Endothelial cell of umbilical vein (primary cell): ENCODE results near the gene RIMS3. TPM values are rescaled to one million over a fixed set of nuclear protein-coding genes. Genes with fewer than 3 reads are reported as not detected.

Experiments
- BruUV-seq: library from RNA; stranded (reverse); fragments of 400-500 nt; replicated peaks from 2 replicates; lab custom pipeline; 2021; lab: Mats Ljungman, UMichigan
- CTCF ChIA-PET: fragments of 300-600, 350-600 bp; sonication (Branson Sonifier 250); formaldehyde crosslinking; loops from one replicate; lab custom pipeline; 2021; ENCODE audit warnings: antibody characterized with exemption, inconsistent platforms; lab: Charles Lee
- POLR2A ChIA-PET: fragments of 300-600, 350-600 bp; sonication (Branson Sonifier 250); formaldehyde crosslinking; loops from one replicate; lab custom pipeline; 2021; ENCODE audit warnings: antibody characterized with exemption, inconsistent platforms; lab: Charles Lee
- DNase-seq: peaks from one replicate; pipeline ENCODE4 v3.0.0-alpha.2; 2011; ENCODE audit warnings: low read depth, low spot score
- FAIRE-seq: peaks from 2 replicates; lab custom pipeline; 2011; peaks lifted over from hg19 to GRCh38; lab: Jason Lieb, UNC
- H2AFZ ChIP-seq: 2 replicates; pipeline ENCODE4 v1.6.0; 2012; ENCODE audit warnings: low read depth, low read length, control low read depth, inconsistent platforms
- H3K27ac ChIP-seq: 2 replicates; pipeline ENCODE4 v1.5.1; 2011; ENCODE audit warnings: low read depth, mild to moderate bottlenecking, control low read depth, low read length, moderate library complexity; ENCODE audit not compliant: insufficient read depth
- H3K27me3 ChIP-seq, 2 experiments: 2 replicates each; pipeline versions ENCODE4 v1.6.0 to v1.6.1; 2011; ENCODE audit warnings: low read length in 2 of 2, mixed read lengths in 1 of 2; ENCODE audit not compliant: control insufficient read depth in 2 of 2, insufficient read depth in 2 of 2
- H3K36me3 ChIP-seq, 2 experiments: 2 replicates in 1 of 2; 3 replicates in 1 of 2; pipeline ENCODE4 v1.5.1; 2011; ENCODE audit warnings: low read length in 2 of 2, mild to moderate bottlenecking in 1 of 2, moderate library complexity in 1 of 2; ENCODE audit not compliant: control insufficient read depth in 2 of 2, insufficient read depth in 2 of 2; ENCODE audit errors: extremely low read depth in 1 of 2
- H3K4me1 ChIP-seq: 3 replicates; pipeline ENCODE4 v1.5.1; 2011; ENCODE audit warnings: mild to moderate bottlenecking, low read length; ENCODE audit not compliant: control insufficient read depth, insufficient read depth; ENCODE audit errors: extremely low read depth
- H3K4me2 ChIP-seq: 2 replicates; pipeline ENCODE4 v1.6.1; 2011; ENCODE audit warnings: low read length, control low read depth, mixed read lengths; ENCODE audit not compliant: insufficient read depth
- H3K4me3 ChIP-seq, 3 experiments: fragments of 200-600 bp in 1 of 3; sonication (generic), shearing (Covaris generic) in 1 of 3; replicated peaks in 1 of 3; 2 replicates each; pipeline ENCODE4 v1.5.1; 2011 to 2016; ENCODE audit warnings: control low read depth in 3 of 3, low read length in 3 of 3, mild to moderate bottlenecking in 2 of 3, inconsistent platforms in 1 of 3, low read depth in 1 of 3, moderate library complexity in 1 of 3; ENCODE audit not compliant: insufficient read depth in 1 of 3
- H3K79me2 ChIP-seq: 2 replicates; pipeline ENCODE4 v1.6.0; 2012; ENCODE audit warnings: low read length, inconsistent platforms; ENCODE audit not compliant: control insufficient read depth, insufficient read depth
- H3K9ac ChIP-seq: replicated peaks from 2 replicates; pipeline ENCODE3; 2011; ENCODE audit warnings: low read length, control low read depth; ENCODE audit not compliant: insufficient read depth; ENCODE audit errors: extremely low read depth
- H3K9me1 ChIP-seq: replicated peaks from 3 replicates; pipeline ENCODE4 v1.6.0; 2011; ENCODE audit warnings: mild to moderate bottlenecking, low read length; ENCODE audit not compliant: control insufficient read depth, insufficient read depth; ENCODE audit errors: extremely low read depth
- H3K9me3 ChIP-seq: replicated peaks from 2 replicates; pipeline ENCODE4 v1.5.1; 2012; ENCODE audit warnings: low read length, inconsistent platforms; ENCODE audit not compliant: control insufficient read depth, insufficient read depth
- H4K20me1 ChIP-seq: replicated peaks from 2 replicates; pipeline ENCODE3; 2011; ENCODE audit warnings: mild to moderate bottlenecking, low read length; ENCODE audit not compliant: control insufficient read depth, insufficient read depth; ENCODE audit errors: extremely low read depth
- EZH2 ChIP-seq: IDR thresholded peaks from 2 replicates; pipeline ENCODE4 v1.6.1; 2012; ENCODE audit warnings: borderline replicate concordance, low read depth, mild to moderate bottlenecking, moderate library complexity, low read length, inconsistent platforms; ENCODE audit not compliant: severe bottlenecking
- FOS ChIP-seq: IDR thresholded peaks from 2 replicates; pipeline ENCODE4 v1.6.1; 2011; ENCODE audit warnings: mild to moderate bottlenecking, low read length, moderate library complexity, borderline replicate concordance; ENCODE audit not compliant: insufficient read depth
- GATA2 ChIP-seq: IDR thresholded peaks from 2 replicates; pipeline ENCODE4 v1.7.0; 2011; ENCODE audit warnings: low read depth, mild to moderate bottlenecking, moderate library complexity, mixed read lengths, low read length; ENCODE audit not compliant: insufficient read length, insufficient read depth
- JUN ChIP-seq: IDR thresholded peaks from 2 replicates; pipeline ENCODE4 v1.6.1; 2011; ENCODE audit warnings: borderline replicate concordance, low read depth; ENCODE audit not compliant: insufficient read length, insufficient read depth
- MYC ChIP-seq: IDR thresholded peaks from one replicate; pipeline ENCODE4 v1.6.1; 2011; ENCODE audit warnings: mild to moderate bottlenecking, low read depth, low read length
- POLR2A ChIP-seq: IDR thresholded peaks from 2 replicates; pipeline ENCODE4 v1.6.1; 2012; ENCODE audit warnings: low read depth, mild to moderate bottlenecking, control low read depth, low read length
- POLR2AphosphoS5 ChIP-seq: IDR thresholded peaks from 2 replicates; pipeline ENCODE4 v1.6.1; 2012; ENCODE audit warnings: low read depth, mild to moderate bottlenecking, control low read depth, low read length, moderate library complexity; ENCODE audit not compliant: insufficient read depth
- dilution Hi-C: fragments of 300-500 bp; cut with MboI; formaldehyde crosslinking; loops from one replicate; pipeline ENCODE4 v1.15.0; 2019; ENCODE audit warnings: low sequenced_read_pairs; ENCODE audit not compliant: extremely low pct_ligation_motif_present
- intact Hi-C: fragments of 100-400 bp; cut with micrococcal nuclease; formaldehyde crosslinking; loops from one replicate; pipeline ENCODE4 v1.10.0; 2022
- polyA plus RNA-seq, 4 experiments: library from polyadenylated mRNA; depleted of rRNA in 3 of 4; stranded (reverse) in 3 of 4; unstranded in 1 of 4; fragments of >200 nt; gene quantifications; 2 replicates each; pipeline versions ENCODE4 v1.2.1 to v1.2.3, GENCODE V29; 2011 to 2012; ENCODE audit warnings: missing spikeins in 1 of 4
- total RNA-seq: library from RNA; stranded (reverse); gene quantifications from 2 replicates; pipeline ENCODE4 v1.2.3, GENCODE V29; 2021
- TF ChIP-seq, protein P1 (sequence below), 2 donors: IDR thresholded peaks; 1 replicate in 1 of 2; 2 replicates in 1 of 2; pipeline ENCODE4 v1.5.1; 2011; ENCODE audit warnings: low read length in 2 of 2, mild to moderate bottlenecking in 2 of 2, moderate library complexity in 2 of 2, control low read depth in 1 of 2, inconsistent platforms in 1 of 2, low read depth in 1 of 2; ENCODE audit not compliant: insufficient read depth in 1 of 2; ENCODE audit errors: extremely low read depth in 1 of 2
- TF ChIP-seq, protein P2 (sequence below): IDR thresholded peaks from 2 replicates; pipeline ENCODE4 v1.6.1; 2011; ENCODE audit not compliant: insufficient read depth, insufficient read length

The RIMS3 gene
- total and polyA plus RNA-seq, 2 donors (not counting 3 experiments of a cell fraction or from before 2014, with no cell fraction given): 0.14 to 0.15 TPM

DNA sequence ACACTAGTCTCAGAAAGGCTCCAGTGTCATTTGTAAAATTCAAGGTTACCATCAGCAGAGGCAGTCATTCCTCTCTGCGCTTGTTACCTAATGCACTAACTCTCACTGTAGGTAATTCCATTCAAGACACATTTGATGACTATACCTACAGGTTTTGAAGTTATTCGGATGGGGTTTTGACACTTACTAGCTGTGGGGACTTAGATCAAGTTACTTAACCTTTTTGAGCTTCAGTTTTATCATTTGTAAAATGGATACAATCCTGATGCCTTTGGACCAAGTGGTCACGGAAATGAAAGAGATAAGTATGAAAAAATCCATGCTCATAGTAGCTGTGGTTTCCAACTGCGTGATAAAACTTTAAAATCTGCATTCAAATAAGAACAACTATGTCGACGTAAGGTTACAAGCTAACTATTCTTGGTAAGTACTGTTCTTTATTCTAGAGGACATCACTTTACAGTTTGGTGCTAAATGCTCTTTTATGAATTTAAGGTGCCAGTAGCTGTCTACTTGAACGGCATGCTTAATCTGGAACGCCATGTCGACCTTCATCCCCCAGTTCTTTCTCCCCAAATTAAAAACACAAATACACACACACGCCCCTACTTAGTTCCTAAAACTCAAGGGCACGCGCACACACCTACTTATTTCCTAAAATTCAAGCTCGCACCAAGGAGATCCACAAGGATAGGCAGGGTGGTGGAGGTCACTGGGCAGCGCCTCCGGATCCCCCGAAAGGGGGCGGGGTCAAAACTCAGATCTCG lies 25.5 kb upstream of the RIMS3 start:
- H3K9ac ChIP-seq: peak overlapping the region; percentile 96
- no peaks in the 10 kb centered on the region for H3K36me3 ChIP-seq
- H3K4me2 ChIP-seq: peak overlapping the region; percentile 84
- BruUV-seq: TSS peak; percentile 57
- peaks cover 38% of the 10 kb centered on the region for H3K79me2 ChIP-seq
- H2AFZ ChIP-seq: peak overlapping the region; percentile 42
- no peaks in the 10 kb centered on the region for H3K9me1 ChIP-seq
- peaks cover 19% of the 10 kb centered on the region for H3K4me1 ChIP-seq
- ChIA-PET CTCF (interaction anchor here (0.7 to 2.7 kb wide), 18 partner anchors 10 to 262 kb away, joined by 3 to 18 read pairs (median 4); partner anchors contain the start of genes RIMS3 and ZNF684), POLR2A (interaction anchor here (0.6 to 2.0 kb wide), 11 partner anchors 9 to 160 kb away, joined by 3 to 14 read pairs (median 4); partner anchors contain the start of gene ZNF684)
- DNase-seq (no peak), FAIRE-seq (no peak)
- peak overlapping the region; percentile 37 to 95 (median 78) for H3K4me3 ChIP-seq
- intact Hi-C loops (loop anchor here (5.0 kb wide), 2 partner anchors 81 to 156 kb away; no protein-coding TSS in a partner anchor), dilution Hi-C loops (no loop called here)
- H4K20me1 ChIP-seq: no peaks in the 10 kb centered on the region
- no peaks in the 10 kb centered on the region for H3K9me3 ChIP-seq
- H3K27ac ChIP-seq: no peak overlapping the region
- no peaks in the 10 kb centered on the region for H3K27me3 ChIP-seq
- no peak for TF ChIP-seq GATA2

DNA sequence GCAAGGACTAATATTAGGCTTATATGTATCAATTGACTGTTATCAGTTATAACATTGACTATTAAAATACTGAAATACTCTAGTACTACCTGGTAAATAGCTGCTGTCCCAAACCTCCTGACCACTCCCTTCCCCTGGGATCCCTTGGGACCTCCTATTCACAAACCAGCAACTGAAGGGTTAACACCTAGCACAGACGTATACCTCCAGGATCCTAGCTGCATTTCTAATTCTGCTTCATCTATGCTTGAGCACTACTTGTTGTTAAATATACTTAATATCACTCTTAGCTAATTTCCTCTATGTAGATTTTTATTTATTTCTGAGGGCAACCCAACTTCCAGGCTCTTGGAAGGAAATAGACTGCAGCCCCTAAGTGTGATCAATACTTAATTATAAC lies 24.3 kb upstream of the RIMS3 start:
- Histone ChIP-seq H3K4me2 (no peak overlapping the region), H3K27me3 (no peaks in the 10 kb centered on the region), H3K36me3 (no peaks in the 10 kb centered on the region), H3K9ac (no peak overlapping the region), H3K79me2 (peaks cover 33% of the 10 kb centered on the region), H2AFZ (no peak overlapping the region), H3K9me3 (no peaks in the 10 kb centered on the region), H3K9me1 (no peaks in the 10 kb centered on the region), H3K4me1 (peaks cover 19% of the 10 kb centered on the region), H3K27ac (no peak overlapping the region), H4K20me1 (no peaks in the 10 kb centered on the region), H3K4me3 (no peak overlapping the region)
- DNase-seq (no peak), FAIRE-seq (no peak)
- CTCF ChIA-PET: interaction anchor here (1.1 to 1.3 kb wide), 2 partner anchors 12 to 20 kb away, joined by 3 to 5 read pairs; no protein-coding TSS in a partner anchor
- dilution Hi-C loops (no loop called here), intact Hi-C loops (loop anchor here (5.0 kb wide), 2 partner anchors 83 to 158 kb away; no protein-coding TSS in a partner anchor)
- TF ChIP-seq, protein P1, sequence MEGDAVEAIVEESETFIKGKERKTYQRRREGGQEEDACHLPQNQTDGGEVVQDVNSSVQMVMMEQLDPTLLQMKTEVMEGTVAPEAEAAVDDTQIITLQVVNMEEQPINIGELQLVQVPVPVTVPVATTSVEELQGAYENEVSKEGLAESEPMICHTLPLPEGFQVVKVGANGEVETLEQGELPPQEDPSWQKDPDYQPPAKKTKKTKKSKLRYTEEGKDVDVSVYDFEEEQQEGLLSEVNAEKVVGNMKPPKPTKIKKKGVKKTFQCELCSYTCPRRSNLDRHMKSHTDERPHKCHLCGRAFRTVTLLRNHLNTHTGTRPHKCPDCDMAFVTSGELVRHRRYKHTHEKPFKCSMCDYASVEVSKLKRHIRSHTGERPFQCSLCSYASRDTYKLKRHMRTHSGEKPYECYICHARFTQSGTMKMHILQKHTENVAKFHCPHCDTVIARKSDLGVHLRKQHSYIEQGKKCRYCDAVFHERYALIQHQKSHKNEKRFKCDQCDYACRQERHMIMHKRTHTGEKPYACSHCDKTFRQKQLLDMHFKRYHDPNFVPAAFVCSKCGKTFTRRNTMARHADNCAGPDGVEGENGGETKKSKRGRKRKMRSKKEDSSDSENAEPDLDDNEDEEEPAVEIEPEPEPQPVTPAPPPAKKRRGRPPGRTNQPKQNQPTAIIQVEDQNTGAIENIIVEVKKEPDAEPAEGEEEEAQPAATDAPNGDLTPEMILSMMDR (IDR thresholded peaks at IDR 0.05; ENCODE audit: extremely low read depth in 1 of 2, insufficient read depth in 1 of 2, low read depth in 1 of 2, low read length in 2 of 2): no peak
- no peak for TF ChIP-seq POLR2A
- no peak for TF ChIP-seq MYC
- TF ChIP-seq POLR2AphosphoS5: no peak
- no peak for TF ChIP-seq FOS
- TF ChIP-seq GATA2: no peak
- no peak for TF ChIP-seq EZH2
- TF ChIP-seq, protein P2, sequence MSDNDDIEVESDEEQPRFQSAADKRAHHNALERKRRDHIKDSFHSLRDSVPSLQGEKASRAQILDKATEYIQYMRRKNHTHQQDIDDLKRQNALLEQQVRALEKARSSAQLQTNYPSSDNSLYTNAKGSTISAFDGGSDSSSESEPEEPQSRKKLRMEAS: no peak
- no peak for TF ChIP-seq JUN
- BruUV-seq: no TSS peak
- POLR2A ChIA-PET: no interaction called here
